DOHH2 (cell line): ENCODE measurements around the gene RESF1.

Experiments used
- CTCF ChIP-seq: fragments of 200-600 bp; sonication (generic); IDR thresholded peaks from one replicate; pipeline ENCODE4 v1.5.1; 2014; ENCODE audit warnings: antibody characterized with exemption, mild to moderate bottlenecking, low read depth, low read length; ENCODE audit not compliant: poor library complexity, severe bottlenecking
- EZH2phosphoT487 ChIP-seq: fragments of 200-600 bp; sonication (generic); IDR thresholded peaks from 2 replicates; pipeline ENCODE4 v1.6.1; 2017; ENCODE audit warnings: borderline replicate concordance, mild to moderate bottlenecking, antibody characterized with exemption, low read length, moderate library complexity, mixed read lengths

- no peak for TF ChIP-seq CTCF
- no peak for TF ChIP-seq EZH2phosphoT487
These were observed 9.1 kb upstream of the RESF1 start for GRCh38 chr12:31950088-31950487.
